Stimulated activated CD8-positive, alpha-beta memory T cell treated with anti-CD3 and anti-CD28 coated beads, Interleukin-12 subunit alpha, Interleukin-12 subunit beta, amount 100 ng/mL, for 24 hours (primary cell): ENCODE measurements around the gene DACH2.

ENCODE experiments used
- DNase-seq: peaks from one replicate; pipeline ENCODE4 v3.0.0-alpha.2; 2020; ENCODE audit errors: extremely low read depth

The DACH2 gene

GRCh38 chrX:86806786-86807185 lies 658.5 kb downstream of the DACH2 start:
- DNase-seq = no peak

DNA sequence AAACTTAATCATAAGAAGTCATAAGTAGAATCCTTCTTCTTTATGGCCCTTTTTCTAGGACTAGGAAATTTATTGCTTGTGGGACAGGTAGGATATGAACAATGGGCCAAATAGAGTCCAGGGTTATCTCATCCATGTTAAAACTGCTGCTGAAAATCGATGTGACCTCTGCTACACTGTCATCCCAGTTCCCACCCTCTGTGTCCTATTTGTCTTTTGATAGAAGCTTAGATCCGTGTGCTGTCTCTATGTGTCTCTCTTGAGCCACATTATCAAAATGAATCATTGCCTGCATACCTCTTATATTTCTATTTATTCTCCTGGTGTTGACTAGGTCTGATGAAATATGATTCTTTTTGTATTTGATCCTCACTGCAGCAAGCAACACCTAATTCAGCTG lies 661.4 kb downstream of the DACH2 start:
- no peak for DNase-seq

GRCh38 chrX:86829786-86830185 lies 681.5 kb downstream of the DACH2 start:
- DNase-seq = no peak

- DNase-seq = no peak
Measured at GRCh38 chrX:86830685-86831084, 682.4 kb downstream of the DACH2 start.

DNA sequence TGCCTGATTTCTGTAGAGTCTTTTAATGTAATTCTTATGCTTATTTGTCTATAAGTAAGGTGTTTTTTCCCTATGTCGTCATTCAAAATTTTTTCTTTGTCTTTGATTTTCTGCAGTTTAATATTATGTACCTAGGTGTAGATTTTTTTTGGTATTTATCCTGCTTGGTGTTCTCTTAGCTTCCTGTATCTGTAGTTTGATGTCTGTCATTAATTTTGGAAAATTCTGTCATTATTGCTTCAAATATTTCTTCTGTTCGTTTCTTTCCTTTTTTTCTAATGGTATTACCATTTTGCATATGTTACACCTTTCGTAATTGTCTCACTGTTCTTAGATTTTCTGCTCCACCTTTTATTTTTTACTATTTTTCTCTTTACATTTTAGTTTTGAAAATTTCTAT lies 696.9 kb downstream of the DACH2 start:
- DNase-seq = no peak
